NCI-H526 treated with DMSO at 0.1 percent for 48 hours (cell line): Measurements from ENCODE around the gene TCF19.
A peak's percentile ranks its signal among the peaks of the same experiment; 100 is the strongest.

Source experiments
- DNase-seq: peaks from one replicate; lab custom pipeline; 2025; lab: John Stamatoyannopoulos, UW

TCF19 gene

GRCh38 chr6:31158140-31158862, at the start of gene TCF19:
TSS of gene TCF19 (plus strand) at chr6:31158589. CDS start at chr6:31159470, 881 bp downstream.
- peak; percentile 98 for DNase-seq

- no peak for DNase-seq
Observed at GRCh38 chr6:31110825-31111582, 47.4 kb upstream of the TCF19 start.

GRCh38 chr6:31111712-31112111, 46.7 kb upstream of the TCF19 start:
- no peak for DNase-seq

GRCh38 chr6:31112478-31112877, 45.9 kb upstream of the TCF19 start, which contains the start of gene C6orf15:
TSS of gene C6orf15 (minus strand) at chr6:31112575. CDS start at chr6:31112555, 20 bp downstream.
- no peak for DNase-seq

GRCh38 chr6:31113861-31114540, 44.4 kb upstream of the TCF19 start:
- no peak for DNase-seq

- no peak for DNase-seq
Observed at GRCh38 chr6:31114541-31114878, 43.9 kb upstream of the TCF19 start, which contains the start of gene PSORS1C1. TSS of gene PSORS1C1 (plus strand) at chr6:31114800. CDS start at chr6:31129633, 14,833 bp downstream.

- DNase-seq, result no peak
Observed at GRCh38 chr6:31114970-31115849, 43.2 kb upstream of the TCF19 start.

GRCh38 chr6:31115941-31116560, 42.3 kb upstream of the TCF19 start:
- DNase-seq, result no peak

- no peak for DNase-seq
Observed at GRCh38 chr6:31116661-31117385, 41.6 kb upstream of the TCF19 start.

- no peak for DNase-seq
Observed at GRCh38 chr6:31118178-31118577, 40.2 kb upstream of the TCF19 start.

GRCh38 chr6:31120151-31120915, 38.1 kb upstream of the TCF19 start, which contains the start of gene CDSN:
TSS of gene CDSN (minus strand) at chr6:31120446. CDS start at chr6:31120419, 27 bp downstream.
- DNase-seq, result no peak

- DNase-seq, result no peak
Observed at GRCh38 chr6:31121131-31121790, 37.1 kb upstream of the TCF19 start.

GRCh38 chr6:31122791-31123706, 35.3 kb upstream of the TCF19 start:
- DNase-seq, result no peak

- no peak for DNase-seq
Observed at GRCh38 chr6:31125162-31125561, 33.2 kb upstream of the TCF19 start.

GRCh38 chr6:31125586-31126363, 32.6 kb upstream of the TCF19 start:
- DNase-seq, result no peak

GRCh38 chr6:31126396-31127175, 31.8 kb upstream of the TCF19 start:
- no peak for DNase-seq
